K562 (cell line): Measurements from ENCODE around the gene CCNDBP1. TPM values are rescaled to one million over a fixed set of nuclear protein-coding genes. Genes with fewer than 3 reads are reported as not detected.

Experiments
- ATAC-seq: fragments of 200-7000 bp; cut with Tn5 transposase; 3 replicates; pipeline ENCODE4 v1.9.1; 2020; ENCODE audit warnings: moderate library complexity
- BruUV-seq: library from RNA; stranded (reverse); fragments of 400-500 nt; replicated peaks from 2 replicates; lab custom pipeline; 2021; lab: Mats Ljungman, UMichigan
- CTCF ChIA-PET: fragments of 300-600 bp; formaldehyde crosslinking; extraction: SDS; loops from one replicate; lab custom pipeline; 2021; ENCODE audit warnings: low intra/inter-chr PET ratio; lab: Yijun Ruan, JAX
- POLR2A ChIA-PET: fragments of 300-600, 350-650 bp; sonication (Branson Sonifier 250); formaldehyde crosslinking; extraction: SDS; loops from one replicate; lab custom pipeline; 2021; ENCODE audit warnings: antibody characterized with exemption, inconsistent platforms; lab: Yijun Ruan, JAX
- DNase-seq, 4 experiments: peaks; one replicate each; pipeline versions ENCODE4 v3.0.0 to v3.0.0-alpha.2; 2011 to 2018; ENCODE audit warnings: low spot score in 3 of 4, mixed read lengths in 3 of 4; ENCODE audit errors: extremely low read depth in 1 of 4
- FAIRE-seq: peaks from 2 replicates; lab custom pipeline; 2011; peaks lifted over from hg19 to GRCh38; lab: Jason Lieb, UNC
- H2AFZ ChIP-seq: 2 replicates; pipeline ENCODE4 v1.6.0; 2011; ENCODE audit warnings: low read depth, low read length, control low read depth, inconsistent platforms
- H3K27ac ChIP-seq: fragments of 200-600 bp; 3 replicates; pipeline ENCODE4 v1.8.0; 2011; ENCODE audit warnings: low read depth, mild to moderate bottlenecking, control low read depth, inconsistent platforms, low read length, moderate library complexity, mixed read lengths; ENCODE audit errors: extremely low read depth
- H3K27me3 ChIP-seq, 2 experiments: fragments of 300-600 bp in 1 of 2; 2 replicates in 1 of 2; 3 replicates in 1 of 2; pipeline versions ENCODE4 v1.6.0 to v1.8.0; 2011; ENCODE audit warnings: inconsistent platforms in 2 of 2, low read length in 2 of 2, mild to moderate bottlenecking in 1 of 2, mixed read lengths in 1 of 2, moderate library complexity in 1 of 2; ENCODE audit not compliant: control insufficient read depth in 2 of 2, insufficient read depth in 2 of 2
- H3K36me3 ChIP-seq: fragments of 300-600 bp; 3 replicates; pipeline ENCODE4 v1.8.0; 2011; ENCODE audit warnings: mild to moderate bottlenecking, low read length, inconsistent platforms; ENCODE audit not compliant: control insufficient read depth, insufficient read depth
- H3K4me1 ChIP-seq, 2 experiments: fragments of 200-600 bp in 1 of 2; replicated peaks in 1 of 2; 2 replicates in 1 of 2; 3 replicates in 1 of 2; pipeline versions ENCODE4 v1.5.1 to v1.8.0; 2011; ENCODE audit warnings: inconsistent platforms in 2 of 2, low read length in 2 of 2, mild to moderate bottlenecking in 1 of 2, mixed read lengths in 1 of 2, moderate library complexity in 1 of 2; ENCODE audit not compliant: control insufficient read depth in 2 of 2, insufficient read depth in 2 of 2
- H3K4me2 ChIP-seq: 2 replicates; pipeline ENCODE4 v1.6.1; 2011; ENCODE audit warnings: low read length, control low read depth, inconsistent platforms, mixed read lengths; ENCODE audit not compliant: insufficient read depth
- H3K4me3 ChIP-seq: fragments of 200-600 bp; sonication (generic), shearing (Covaris generic); 2 replicates; pipeline ENCODE4 v1.5.1; 2016; ENCODE audit warnings: control low read depth, inconsistent platforms
- H3K79me2 ChIP-seq: fragments of 200-600 bp; 3 replicates; pipeline ENCODE4 v1.8.0; 2011; ENCODE audit warnings: low read length, inconsistent platforms; ENCODE audit not compliant: control insufficient read depth, insufficient read depth
- H3K9ac ChIP-seq, 2 experiments: 2 replicates each; pipeline versions ENCODE4 v1.6.0 to v1.6.1; 2011; ENCODE audit warnings: low read depth in 2 of 2, low read length in 2 of 2, control low read depth in 1 of 2, inconsistent platforms in 1 of 2, mild to moderate bottlenecking in 1 of 2, mixed read lengths in 1 of 2; ENCODE audit not compliant: insufficient read depth in 1 of 2
- H3K9me1 ChIP-seq: one replicate; pipeline ENCODE4 v1.6.0; 2011; ENCODE audit warnings: inconsistent platforms, mild to moderate bottlenecking, low read length, moderate library complexity; ENCODE audit not compliant: control insufficient read depth, insufficient read depth
- H3K9me3 ChIP-seq: replicated peaks from 2 replicates; pipeline ENCODE4 v1.5.1; 2011; ENCODE audit warnings: low read depth, low read length, inconsistent platforms; ENCODE audit not compliant: control insufficient read depth, insufficient read depth
- H4K20me1 ChIP-seq: replicated peaks from 2 replicates; pipeline ENCODE4 v1.6.1; 2011; ENCODE audit warnings: low read length, inconsistent platforms, mixed read lengths; ENCODE audit not compliant: control insufficient read depth, insufficient read depth
- CREM ChIP-seq: IDR thresholded peaks from 2 replicates; pipeline ENCODE4 v1.6.1; 2014; ENCODE audit warnings: antibody characterized with exemption, low read depth
- CSDE1 ChIP-seq, 2 experiments: fragments of 450-650 bp; IDR thresholded peaks; 2 replicates each; pipeline ENCODE4 v1.6.1; 2016; ENCODE audit warnings: mild to moderate bottlenecking in 1 of 2
- CTCF ChIP-seq, 3 experiments: IDR thresholded peaks in 2 of 3; conservative IDR thresholded peaks in 1 of 3; 2 replicates each; pipeline ENCODE4 v1.5.1; 2011 to 2012; ENCODE audit warnings: low read length in 3 of 3, mild to moderate bottlenecking in 3 of 3, control low read depth in 2 of 3, improper control_type of control experiment in 1 of 3, inconsistent platforms in 1 of 3, low read depth in 1 of 3, mixed read lengths in 1 of 3, moderate library complexity in 1 of 3; ENCODE audit not compliant: insufficient read depth in 2 of 3
- FUS ChIP-seq: fragments of 200-400 bp; formaldehyde crosslinking; optimal IDR thresholded peaks from 2 replicates; pipeline ENCODE3; 2017; ENCODE audit warnings: low read depth, low read length
- JUND ChIP-seq, 2 experiments: IDR thresholded peaks; 2 replicates in 1 of 2; 3 replicates in 1 of 2; pipeline ENCODE4 v1.6.1; 2011; ENCODE audit warnings: borderline replicate concordance in 2 of 2, low read depth in 2 of 2, low read length in 2 of 2, improper control_type of control experiment in 1 of 2, missing biosample characterization in 1 of 2, missing genetic modification characterization in 1 of 2, missing genetic modification reagents in 1 of 2
- MAFK ChIP-seq: IDR thresholded peaks from 2 replicates; pipeline ENCODE4 v1.6.1; 2011; ENCODE audit warnings: low read length, improper control_type of control experiment
- OTX1 ChIP-seq: fragments of 450-650 bp; formaldehyde crosslinking; IDR thresholded peaks from 2 replicates; pipeline ENCODE4 v1.4.0; 2022; ENCODE audit warnings: mild to moderate bottlenecking
- PRMT5 ChIP-seq: sonication (generic); formaldehyde crosslinking; IDR thresholded peaks from 2 replicates; pipeline ENCODE4 v1.5.0; 2020; ENCODE audit warnings: missing genetic modification reagents
- SMARCA4 ChIP-seq: fragments of 450-650 bp; IDR thresholded peaks from 2 replicates; pipeline ENCODE4 v1.6.1; 2016
- TARDBP ChIP-seq: fragments of 450-650 bp; IDR thresholded peaks from 2 replicates; pipeline ENCODE4 v1.6.1; 2016
- ZBTB7A ChIP-seq: IDR thresholded peaks from 2 replicates; pipeline ENCODE4 v1.6.1; 2011; ENCODE audit warnings: low read depth, mild to moderate bottlenecking, low read length, moderate library complexity, borderline replicate concordance; ENCODE audit not compliant: control insufficient read depth
- ZNF134 ChIP-seq: fragments of 250-450 bp; sonication (Bioruptor Pico); conservative IDR thresholded peaks from 2 replicates; pipeline ENCODE4 v1.4.0; 2020
- ZNF140 ChIP-seq: fragments of 250-450 bp; sonication (Bioruptor Pico); IDR thresholded peaks from 2 replicates; pipeline ENCODE4 v1.8.0; 2021; ENCODE audit warnings: moderate library complexity, mild to moderate bottlenecking, inconsistent platforms
- ZNF507 ChIP-seq: conservative IDR thresholded peaks from 2 replicates; pipeline ENCODE4 v1.6.1; 2017; ENCODE audit warnings: missing genetic modification characterization, missing compliant biosample characterization
- WGBS: fragments of 100-300 bp; shearing (Covaris generic); methylation state at CpG from one replicate; pipeline ENCODE4 v1.1.6; 2016; ENCODE audit warnings: low coverage, mixed read lengths; ENCODE audit not compliant: insufficient coverage; ENCODE audit errors: missing lambda C conversion rate; 5-methylcytosine and 5-hydroxymethylcytosine counted together
- in situ Hi-C: fragments of 300-500 bp; cut with MboI; formaldehyde crosslinking; loops from 4 replicates; pipeline ENCODE4 v1.15.0; 2018; ENCODE audit warnings: inconsistent platforms, mixed read lengths
- intact Hi-C: fragments of 100-400 bp; cut with micrococcal nuclease; formaldehyde crosslinking; loops from 2 replicates; pipeline ENCODE4 v1.14.2; 2022
- polyA plus RNA-seq, 8 experiments: library from polyadenylated mRNA; depleted of rRNA in 4 of 8; stranded (reverse) in 5 of 8; unstranded in 3 of 8; fragments of >200 nt; fragmentation: Nextera tagmentation in 2 of 8; fragmentation: Illumina TruSeq in 1 of 8; extraction: Ambion mirVana in 2 of 8; extraction: Trizol in 1 of 8; gene quantifications; 2 replicates each; pipeline versions ENCODE4 v1.2.1 to v1.2.3, GENCODE V29; 2011 to 2014; ENCODE audit warnings: inconsistent platforms in 1 of 8, missing spikeins in 1 of 8
- total RNA-seq, 7 experiments: library from RNA; depleted of rRNA in 6 of 7; stranded (reverse); fragments of >200 nt in 6 of 7; fragmentation: Illumina TruSeq in 2 of 7; extraction: Trizol in 2 of 7; gene quantifications; 2 replicates each; pipeline versions ENCODE4 v1.2.1 to v1.2.3, GENCODE V29; 2011 to 2021; ENCODE audit warnings: low replicate concordance in 1 of 7
- TF ChIP-seq, protein P1 (sequence below), 2 experiments: fragments of 150-350 bp in 1 of 2; IDR thresholded peaks; 2 replicates each; pipeline ENCODE4 v1.6.1; 2012 to 2016; ENCODE audit warnings: low read depth in 2 of 2, low read length in 2 of 2, mild to moderate bottlenecking in 1 of 2, moderate library complexity in 1 of 2

Gene CCNDBP1
- total and polyA plus RNA-seq, 9 of the 15 experiments (the other 6 are each of a cell fraction or from before 2014, with no cell fraction given) = 37.0 to 111 (median 55.5) TPM

DNA sequence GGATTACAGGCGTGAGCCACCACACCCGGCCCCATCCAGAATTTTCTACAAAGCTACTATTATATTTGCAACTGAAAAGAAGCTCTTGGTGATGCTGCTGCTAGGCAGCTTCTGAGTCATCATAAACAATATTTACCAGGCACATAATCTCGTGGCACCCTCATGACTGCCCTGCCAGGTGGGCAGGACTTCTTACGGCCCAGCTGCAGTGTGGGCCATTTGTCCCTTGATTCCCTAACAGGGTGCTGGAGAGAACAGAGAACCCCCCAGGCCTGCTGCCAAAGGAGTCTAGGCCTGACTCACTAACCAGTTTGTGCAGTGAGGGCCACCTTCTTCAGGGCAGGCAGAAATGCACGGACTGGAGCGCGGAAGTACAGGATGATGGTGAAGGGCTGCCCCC lies 30.8 kb downstream of the CCNDBP1 start (continued):
- no peak for TF ChIP-seq TARDBP
- TF ChIP-seq ZNF140 (CRISPR knock-in tag) = no peak
- no peak for TF ChIP-seq PRMT5 (CRISPR knock-in tag)
- no peak for TF ChIP-seq ZNF134
- TF ChIP-seq CSDE1 (IDR thresholded peaks at IDR 0.05) = no peak
- no peak for TF ChIP-seq FUS

- FAIRE-seq = peak; percentile 70
- no TSS peak for BruUV-seq
- Histone ChIP-seq H4K20me1 (no peaks in the 10 kb centered on the region), H3K4me3 (no peak overlapping the region), H3K36me3 (no peaks in the 10 kb centered on the region), H2AFZ (peak overlapping the region; percentile 67; the same call in 1 of the 2 replicates), H3K9me1 (no peaks in the 10 kb centered on the region), H3K27me3 (no peaks in the 10 kb centered on the region), H3K27ac (no peak overlapping the region), H3K79me2 (no peaks in the 10 kb centered on the region), H3K4me1 (peaks cover 26 to 31% of the 10 kb centered on the region in 2 experiments; a peak in 4 of 5 replicates), H3K4me2 (no peak overlapping the region), H3K9me3 (no peaks in the 10 kb centered on the region; the same call in 1 of the 2 replicates), H3K9ac (no peak overlapping the region)
- ChIA-PET POLR2A (interaction anchor here (0.8 to 1.2 kb wide), 3 partner anchors 10 to 499 kb away, joined by 3 to 4 read pairs (median 3); no protein-coding TSS in a partner anchor), CTCF (no interaction called here)
- intact Hi-C loops (no loop called here), in situ Hi-C loops (no loop called here)
- ATAC-seq = peak; percentile 73
- DNase-seq = peak; percentile 60 to 77 (median 64)
- 58% methylated on average over 13 of the region's 13 CpGs for WGBS
- TF ChIP-seq MAFK (0 out of 2 replicates have a peak, but pooled peaks have one; percentile 1), JUND (IDR thresholded peaks at IDR 0.05; ENCODE audit: borderline replicate concordance, low read depth, low read length) (peak; percentile 58; the same call in 1 of the 2 replicates), JUND (tag; IDR thresholded peaks at IDR 0.05; ENCODE audit: borderline replicate concordance, low read depth, low read length) (no peak; the same call in 2 of the 3 replicates), ZNF507 (no peak), SMARCA4 (0 out of 2 replicates have a peak, but pooled peaks have one; percentile 22), CREM (peak; percentile 59), CTCF (IDR thresholded peaks at IDR 0.05 in 2 of 3, conservative IDR thresholded peaks at IDR 0.05 in 1 of 3; ENCODE audit: insufficient read depth in 2 of 3, low read depth in 1 of 3, low read length in 3 of 3) (peak; percentile 46 to 62 (median 51)), ZBTB7A (peak; percentile 62; the same call in 1 of the 2 replicates), OTX1 (CRISPR knock-in tag) (no peak)
- TF ChIP-seq, protein P1, sequence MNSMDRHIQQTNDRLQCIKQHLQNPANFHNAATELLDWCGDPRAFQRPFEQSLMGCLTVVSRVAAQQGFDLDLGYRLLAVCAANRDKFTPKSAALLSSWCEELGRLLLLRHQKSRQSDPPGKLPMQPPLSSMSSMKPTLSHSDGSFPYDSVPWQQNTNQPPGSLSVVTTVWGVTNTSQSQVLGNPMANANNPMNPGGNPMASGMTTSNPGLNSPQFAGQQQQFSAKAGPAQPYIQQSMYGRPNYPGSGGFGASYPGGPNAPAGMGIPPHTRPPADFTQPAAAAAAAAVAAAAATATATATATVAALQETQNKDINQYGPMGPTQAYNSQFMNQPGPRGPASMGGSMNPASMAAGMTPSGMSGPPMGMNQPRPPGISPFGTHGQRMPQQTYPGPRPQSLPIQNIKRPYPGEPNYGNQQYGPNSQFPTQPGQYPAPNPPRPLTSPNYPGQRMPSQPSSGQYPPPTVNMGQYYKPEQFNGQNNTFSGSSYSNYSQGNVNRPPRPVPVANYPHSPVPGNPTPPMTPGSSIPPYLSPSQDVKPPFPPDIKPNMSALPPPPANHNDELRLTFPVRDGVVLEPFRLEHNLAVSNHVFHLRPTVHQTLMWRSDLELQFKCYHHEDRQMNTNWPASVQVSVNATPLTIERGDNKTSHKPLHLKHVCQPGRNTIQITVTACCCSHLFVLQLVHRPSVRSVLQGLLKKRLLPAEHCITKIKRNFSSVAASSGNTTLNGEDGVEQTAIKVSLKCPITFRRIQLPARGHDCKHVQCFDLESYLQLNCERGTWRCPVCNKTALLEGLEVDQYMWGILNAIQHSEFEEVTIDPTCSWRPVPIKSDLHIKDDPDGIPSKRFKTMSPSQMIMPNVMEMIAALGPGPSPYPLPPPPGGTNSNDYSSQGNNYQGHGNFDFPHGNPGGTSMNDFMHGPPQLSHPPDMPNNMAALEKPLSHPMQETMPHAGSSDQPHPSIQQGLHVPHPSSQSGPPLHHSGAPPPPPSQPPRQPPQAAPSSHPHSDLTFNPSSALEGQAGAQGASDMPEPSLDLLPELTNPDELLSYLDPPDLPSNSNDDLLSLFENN (IDR thresholded peaks at IDR 0.05; ENCODE audit: low read depth in 2 of 2, low read length in 2 of 2) = no peak
Measured at GRCh38 chr15:43218908-43219706, 33.9 kb downstream of the CCNDBP1 start.
